Stimulated activated CD4-positive, alpha-beta T cell treated with anti-CD3 and anti-CD28 coated beads, Interleukin-1b, Interleukin-23, amount 100 ng/mL, for 48 hours (primary cell): Measurements from ENCODE around the gene CAMK2B.

ENCODE experiments used
- DNase-seq: peaks from one replicate; pipeline ENCODE4 v3.0.0-alpha.2; 2020

The CAMK2B gene

GRCh38 chr7:44272456-44272855 lies 52.9 kb downstream of the CAMK2B start:
- DNase-seq, result no peak

GRCh38 chr7:44269943-44270493 lies 55.4 kb downstream of the CAMK2B start:
- DNase-seq, result no peak

GRCh38 chr7:44269417-44269816 lies 56.0 kb downstream of the CAMK2B start:
- no peak for DNase-seq

GRCh38 chr7:44268671-44269070 lies 56.7 kb downstream of the CAMK2B start:
- no peak for DNase-seq

- DNase-seq, result no peak
Observed at GRCh38 chr7:44267719-44268421, 57.5 kb downstream of the CAMK2B start.

- DNase-seq, result no peak
Observed at GRCh38 chr7:44267178-44267577, 58.2 kb downstream of the CAMK2B start.

GRCh38 chr7:44266526-44266925 lies 58.9 kb downstream of the CAMK2B start:
- DNase-seq, result no peak

GRCh38 chr7:44265728-44266127 lies 59.7 kb downstream of the CAMK2B start:
- DNase-seq, result no peak

GRCh38 chr7:44264221-44264931 lies 61.0 kb downstream of the CAMK2B start:
- DNase-seq, result no peak

GRCh38 chr7:44263326-44264082 lies 61.9 kb downstream of the CAMK2B start:
- DNase-seq, result no peak

GRCh38 chr7:44262031-44262430 lies 63.4 kb downstream of the CAMK2B start:
- DNase-seq, result no peak

- no peak for DNase-seq
Observed at GRCh38 chr7:44261240-44261639, 64.2 kb downstream of the CAMK2B start.

- DNase-seq, result no peak
Observed at GRCh38 chr7:44259547-44260457, 65.6 kb downstream of the CAMK2B start.

GRCh38 chr7:44258865-44259546 lies 66.4 kb downstream of the CAMK2B start:
- no peak for DNase-seq

- no peak for DNase-seq
Observed at GRCh38 chr7:44258423-44258760, 67.0 kb downstream of the CAMK2B start.

GRCh38 chr7:44257618-44258422 lies 67.6 kb downstream of the CAMK2B start:
- peak; percentile 86 for DNase-seq

GRCh38 chr7:44257213-44257612 lies 68.2 kb downstream of the CAMK2B start:
- no peak for DNase-seq

- no peak for DNase-seq
Observed at GRCh38 chr7:44256459-44256858, 68.9 kb downstream of the CAMK2B start.

- no peak for DNase-seq
Observed at GRCh38 chr7:44251881-44252280, 73.5 kb downstream of the CAMK2B start.

- DNase-seq, result no peak
Observed at GRCh38 chr7:44251269-44251668, 74.1 kb downstream of the CAMK2B start.

GRCh38 chr7:44249639-44250234 lies 75.7 kb downstream of the CAMK2B start:
- DNase-seq, result no peak
